Dedifferentiated amniotic fluid mesenchymal stem cell (primary cell): ENCODE measurements around the gene TMEM61.
"Not testable (repeated sequence)": the region's sequence is repeated elsewhere in the genome, so short reads cannot be mapped to it uniquely, and the experiment has no call there.

Experiments used
- DNase-seq: peaks from one replicate; pipeline ENCODE4 v3.0.0-alpha.2; 2016; ENCODE audit errors: extremely low spot score

Gene TMEM61

DNA sequence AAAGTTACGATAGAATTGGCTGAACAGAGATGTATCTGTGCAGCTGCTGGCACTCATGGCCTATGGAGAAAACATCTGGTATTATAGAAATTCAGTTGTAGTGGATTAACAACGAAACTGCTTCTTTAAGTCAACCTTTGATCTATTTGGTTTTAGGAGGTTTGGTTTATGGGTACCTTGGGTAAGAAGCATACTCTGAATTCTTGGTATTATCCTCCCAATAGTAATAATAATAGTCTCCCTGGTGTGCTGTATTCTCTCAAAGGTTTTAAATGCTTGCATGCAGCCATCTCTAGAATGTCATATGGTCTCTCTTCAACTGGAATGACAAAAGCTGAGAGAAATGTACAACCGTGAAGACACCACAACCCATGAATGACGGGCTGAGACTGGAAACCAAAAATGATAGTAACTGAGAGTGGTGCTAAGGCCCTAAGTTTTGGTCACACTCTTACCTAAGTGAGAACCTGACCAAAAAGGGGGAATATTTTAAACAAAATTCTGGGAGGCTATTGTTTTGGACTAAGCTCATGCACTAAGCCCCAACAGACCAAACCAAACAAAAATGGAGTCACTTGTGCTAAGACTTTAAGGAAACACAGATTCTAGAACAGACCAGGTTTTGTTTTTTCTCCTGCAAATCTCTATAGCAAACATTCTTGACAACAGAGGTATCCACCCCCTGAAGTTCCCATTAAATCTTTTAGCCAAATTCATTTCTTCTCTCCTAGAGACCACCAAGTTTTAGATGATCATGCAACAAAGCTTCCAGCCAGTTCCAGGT, 17.6 kb upstream of the TMEM61 start:
- no peak for DNase-seq

DNA sequence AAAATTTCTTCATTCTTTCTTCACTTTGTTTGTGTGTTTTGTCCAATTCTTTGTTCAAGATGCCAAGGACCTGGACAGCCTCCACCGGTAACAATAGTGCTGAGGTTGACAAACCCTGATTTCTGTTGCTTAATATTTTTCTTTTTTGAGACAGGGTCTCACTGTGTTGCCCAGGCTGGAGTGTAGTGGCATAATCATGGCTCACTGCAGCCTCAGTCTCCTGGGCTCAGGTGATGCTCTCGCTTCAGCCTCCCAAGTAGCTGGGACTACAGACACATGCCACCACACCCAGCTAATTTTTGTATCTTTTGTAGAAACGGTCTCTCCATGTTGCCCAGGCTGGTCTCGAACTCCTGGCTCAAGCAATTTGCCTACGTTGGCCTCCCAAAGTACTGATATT, 16.6 kb upstream of the TMEM61 start:
- DNase-seq = not testable (repeated sequence)

DNA sequence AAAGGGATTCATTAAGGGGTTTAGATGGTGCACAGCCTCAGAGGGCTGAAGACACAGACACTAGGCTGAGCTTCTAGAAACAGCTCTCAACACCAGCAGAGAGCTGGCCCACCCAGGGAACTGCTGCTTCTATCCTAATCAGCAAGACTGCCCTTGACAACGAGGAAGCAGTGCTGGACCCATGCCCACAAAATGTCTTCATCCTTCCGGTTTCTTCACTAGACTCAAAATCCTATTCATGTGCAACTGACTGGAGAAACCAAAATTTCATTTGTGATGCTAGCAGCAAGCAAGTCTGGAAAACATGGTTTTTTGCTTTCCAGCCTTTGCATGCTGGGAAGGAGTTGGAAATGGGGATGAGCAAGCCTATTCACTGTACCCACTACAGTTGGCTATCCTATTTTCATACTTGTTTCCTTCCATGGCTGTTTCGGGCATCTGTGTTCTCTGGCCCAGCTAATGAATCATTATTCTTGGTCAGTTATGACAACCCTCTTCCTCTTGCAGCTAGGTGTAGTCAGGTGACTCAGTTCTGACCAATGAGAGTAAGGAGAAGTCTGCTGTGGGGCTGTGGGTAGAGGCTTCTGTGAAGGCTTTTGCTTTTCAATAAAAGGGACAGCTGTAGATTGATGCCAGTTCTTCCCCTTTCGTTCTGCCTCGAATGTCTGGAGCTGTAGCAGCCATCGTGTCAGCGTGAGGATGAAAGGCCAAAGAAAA, 14.6 kb upstream of the TMEM61 start:
- DNase-seq = no peak

DNA sequence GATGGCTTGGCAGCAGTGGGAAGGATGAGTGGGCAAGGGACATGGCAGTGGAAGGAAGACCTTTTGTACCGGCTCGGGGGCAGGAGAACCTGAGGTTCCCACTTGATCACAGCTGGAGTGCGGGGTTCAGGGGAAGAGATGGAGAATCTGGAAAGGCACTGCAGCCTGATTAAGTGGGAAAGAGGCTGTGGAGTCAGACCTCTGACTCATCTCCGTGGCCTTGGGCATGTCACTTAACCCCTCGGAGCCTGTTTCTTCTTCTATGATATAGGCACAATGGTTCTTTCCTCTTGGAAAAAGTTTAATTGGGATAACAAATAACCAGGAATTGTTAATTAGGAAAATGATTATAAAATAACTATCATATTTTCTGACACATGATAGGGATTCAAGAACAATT, 13.1 kb upstream of the TMEM61 start:
- DNase-seq = no peak

- no peak for DNase-seq
Measured at GRCh38 chr1:54968551-54968950, 11.9 kb upstream of the TMEM61 start.

- no peak for DNase-seq
Measured at GRCh38 chr1:54969879-54970278, 10.5 kb upstream of the TMEM61 start.

- no peak for DNase-seq
Measured at GRCh38 chr1:54970901-54971300, 9.5 kb upstream of the TMEM61 start.

DNA sequence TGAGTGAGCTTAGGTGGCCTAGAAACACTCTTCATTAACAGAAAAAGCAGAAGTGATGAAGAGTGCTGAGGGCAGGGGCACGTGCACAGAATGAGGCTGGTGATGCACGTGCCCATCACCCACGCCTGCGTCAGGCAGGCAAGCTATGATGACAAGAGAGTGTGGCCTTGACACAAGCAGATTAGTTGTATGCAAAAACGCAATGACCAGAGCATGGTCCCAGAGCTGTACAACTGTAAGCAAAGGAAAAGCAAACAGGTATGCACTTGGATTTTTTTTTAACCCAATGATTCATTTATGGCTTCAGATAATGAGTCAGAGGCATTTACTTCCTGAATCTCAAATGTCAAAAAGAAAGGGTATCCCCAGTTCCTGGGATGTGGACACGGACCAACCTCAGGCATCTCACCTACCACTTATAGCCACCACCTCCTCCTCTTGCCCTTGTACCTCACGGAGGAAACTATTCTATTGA, 9.1 kb upstream of the TMEM61 start:
- no peak for DNase-seq

GRCh38 chr1:54972436-54972835, 8.0 kb upstream of the TMEM61 start:
- no peak for DNase-seq

DNA sequence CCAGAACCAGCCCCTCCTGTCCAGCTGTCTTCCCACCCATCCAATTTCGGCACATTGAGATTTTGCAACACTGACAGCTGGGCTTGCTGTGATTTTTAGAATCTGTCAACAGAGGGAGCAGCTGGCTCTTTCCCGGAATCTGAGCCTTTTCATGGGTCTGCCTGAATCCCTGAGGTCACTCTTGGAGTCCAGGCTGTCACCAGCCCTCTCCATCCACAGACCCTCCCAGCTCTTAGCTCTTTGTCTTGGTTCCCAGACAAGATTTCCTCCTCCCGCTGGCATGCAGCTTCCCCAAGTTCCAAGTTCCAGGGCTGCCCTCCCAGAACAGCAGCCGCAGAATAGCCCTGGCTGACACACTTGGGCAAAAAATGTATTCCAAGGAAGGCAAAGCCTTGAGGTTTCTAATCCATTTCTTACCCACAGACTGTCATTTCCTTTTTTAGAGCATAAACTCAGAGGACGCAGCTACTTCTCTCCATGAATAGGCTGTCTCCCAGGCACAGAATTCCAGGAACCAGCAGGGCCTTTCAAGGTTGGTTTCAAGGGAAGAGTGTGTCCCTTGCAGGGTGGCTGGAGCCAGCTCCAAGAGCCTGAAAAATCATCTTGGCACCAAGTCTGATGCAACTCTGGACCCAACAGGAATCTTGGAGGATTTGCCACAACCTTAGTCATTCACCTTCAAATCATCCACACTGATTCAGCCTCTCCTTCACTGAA, 7.1 kb upstream of the TMEM61 start:
- DNase-seq = peak; percentile 51

- DNase-seq = no peak
Measured at GRCh38 chr1:54975356-54976108, 4.9 kb upstream of the TMEM61 start.

GRCh38 chr1:54976747-54977146, 3.7 kb upstream of the TMEM61 start:
- DNase-seq = no peak

GRCh38 chr1:54977533-54978297, 2.7 kb upstream of the TMEM61 start:
- DNase-seq = no peak

GRCh38 chr1:54978528-54979326, 1.7 kb upstream of the TMEM61 start:
- DNase-seq = no peak

DNA sequence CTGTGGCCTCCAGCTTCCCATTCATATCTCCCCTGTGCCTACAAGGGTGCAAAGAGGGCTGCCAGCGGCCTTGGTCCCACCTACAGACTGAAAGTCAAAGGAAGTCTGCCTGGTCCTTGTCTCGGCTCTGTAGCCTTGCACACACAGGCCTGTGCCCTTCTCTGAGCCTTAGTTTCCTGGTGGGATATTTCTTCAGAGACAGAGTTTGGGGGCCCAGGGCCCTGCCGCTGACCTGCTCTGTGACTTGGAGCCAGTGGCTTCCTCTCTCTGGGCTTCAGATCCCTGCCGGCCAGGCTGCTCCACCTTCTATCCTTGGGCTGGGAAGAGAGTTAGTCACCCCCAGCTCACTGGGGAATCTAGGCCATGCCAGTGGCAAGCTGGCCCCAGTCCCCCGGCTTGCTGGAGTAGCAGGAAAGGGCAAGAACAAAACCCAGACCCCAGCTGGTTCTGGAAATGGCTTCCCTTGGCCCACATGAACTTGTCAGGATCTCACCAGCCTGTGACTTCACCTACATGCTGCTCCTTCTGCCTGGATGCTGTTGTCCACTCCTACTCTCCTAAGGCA, 1.0 kb upstream of the TMEM61 start:
- DNase-seq = no peak

DNA sequence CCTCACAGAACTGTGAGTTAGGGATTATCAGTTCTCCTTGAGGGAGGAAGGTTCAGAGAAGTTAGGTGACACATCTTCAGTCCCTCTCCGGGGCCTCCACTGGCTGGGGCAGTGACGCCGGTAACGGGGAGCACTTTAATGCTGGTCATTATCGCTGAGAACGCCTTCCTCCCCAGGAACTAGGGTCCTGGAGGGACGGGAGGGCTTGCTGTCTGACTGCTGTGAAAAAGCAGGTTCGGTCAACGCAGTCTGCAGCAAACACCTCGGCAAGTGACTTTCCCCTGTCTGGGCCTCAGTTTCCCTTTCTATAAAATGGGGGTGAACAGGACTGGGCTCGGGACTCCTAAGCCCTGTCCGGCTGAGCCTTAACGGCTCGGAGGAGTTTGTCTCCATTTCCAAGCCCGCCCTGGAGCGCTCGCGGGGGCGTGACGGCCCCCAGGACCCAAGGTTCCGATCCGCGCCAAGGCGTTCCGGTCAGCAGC, 341 bp upstream of the TMEM61 start:
- no peak for DNase-seq

- DNase-seq = no peak
Measured at GRCh38 chr1:54981466-54981865, 1.0 kb downstream of the TMEM61 start.

DNA sequence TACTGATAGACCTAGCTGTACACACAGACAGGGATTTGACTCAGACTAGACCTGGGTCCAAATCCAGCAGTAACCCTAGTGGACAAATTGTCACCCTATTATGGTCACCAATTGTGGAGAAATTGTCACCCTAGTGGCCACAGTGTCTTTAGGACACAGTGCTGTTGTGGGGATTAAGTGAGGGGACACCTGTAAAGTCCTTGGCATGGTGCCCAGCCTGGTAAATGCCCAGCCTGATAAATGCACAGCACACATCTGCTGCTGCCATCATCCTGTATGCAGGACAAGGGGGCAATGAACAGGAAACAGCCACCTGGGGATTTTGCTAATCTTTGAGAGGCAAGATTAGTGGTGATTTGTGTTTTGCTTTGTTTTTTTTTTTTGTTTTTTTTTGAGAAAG, 2.3 kb downstream of the TMEM61 start:
- DNase-seq = no peak

GRCh38 chr1:54984131-54984842, 3.9 kb downstream of the TMEM61 start:
- no peak for DNase-seq
